HEK293 (cell line): Measurements from ENCODE around the gene RCAN2.

Experiments
- CTCF ChIA-PET: fragments of 350-600 bp; formaldehyde crosslinking; extraction: SDS; loops from one replicate; lab custom pipeline; 2021; ENCODE audit warnings: antibody characterized with exemption; lab: Yijun Ruan, JAX
- POLR2A ChIA-PET: fragments of 300-600 bp; formaldehyde crosslinking; extraction: SDS; loops from one replicate; lab custom pipeline; 2020; ENCODE audit warnings: antibody characterized with exemption, inconsistent platforms; lab: Yijun Ruan, JAX
- H3K27ac ChIP-seq: fragments of 200-500 bp; sonication (Bioruptor generic); 2 replicates; pipeline ENCODE4 v1.5.1; 2014; ENCODE audit warnings: low read depth, low read length, control low read depth, inconsistent platforms; ENCODE audit errors: extremely low read depth
- H3K36me3 ChIP-seq, 2 experiments: fragments of 200-500 bp in 1 of 2; sonication (Bioruptor generic) in 1 of 2; 1 replicate in 1 of 2; 2 replicates in 1 of 2; pipeline ENCODE4 v1.5.1; 2014 to 2017; ENCODE audit warnings: inconsistent platforms in 2 of 2, low read length in 2 of 2; ENCODE audit not compliant: control insufficient read depth in 2 of 2, insufficient read depth in 1 of 2
- H3K4me1 ChIP-seq: fragments of 200-500 bp; sonication (Bioruptor generic); 2 replicates; pipeline ENCODE4 v1.5.1; 2014; ENCODE audit warnings: mild to moderate bottlenecking, low read length, inconsistent platforms; ENCODE audit not compliant: control insufficient read depth, insufficient read depth
- H3K4me3 ChIP-seq: 2 replicates; pipeline ENCODE4 v1.5.1; 2011; ENCODE audit warnings: low read depth, mild to moderate bottlenecking, control low read depth, low read length, moderate library complexity
- H3K9me3 ChIP-seq: fragments of 200-500 bp; sonication (Bioruptor generic); 2 replicates; pipeline ENCODE4 v1.5.1; 2014; ENCODE audit warnings: low read depth, low read length, inconsistent platforms; ENCODE audit not compliant: control insufficient read depth, insufficient read depth
- EGR2 ChIP-seq: fragments of 450-650 bp; formaldehyde crosslinking; IDR thresholded peaks from 2 replicates; pipeline ENCODE4 v1.5.1; 2016; ENCODE audit warnings: low read depth, missing biosample characterization, missing genetic modification characterization
- GLI2 ChIP-seq: fragments of 450-650 bp; formaldehyde crosslinking; IDR thresholded peaks from 2 replicates; pipeline ENCODE4; 2017; ENCODE audit warnings: missing biosample characterization, missing genetic modification characterization, low read depth, borderline replicate concordance
- KLF7 ChIP-seq: fragments of 450-650 bp; formaldehyde crosslinking; IDR thresholded peaks from 2 replicates; pipeline ENCODE4 v1.5.1; 2016; ENCODE audit warnings: missing biosample characterization, missing genetic modification characterization, borderline replicate concordance
- MZF1 ChIP-seq: fragments of 450-650 bp; formaldehyde crosslinking; IDR thresholded peaks from 2 replicates; pipeline ENCODE4 v1.5.1; 2017; ENCODE audit warnings: missing biosample characterization, missing genetic modification characterization, borderline replicate concordance
- PRDM1 ChIP-seq: fragments of 450-650 bp; formaldehyde crosslinking; IDR thresholded peaks from 2 replicates; pipeline ENCODE4; 2016; ENCODE audit warnings: missing biosample characterization, missing genetic modification characterization
- YY1 ChIP-seq: fragments of 450-650 bp; formaldehyde crosslinking; IDR thresholded peaks from 2 replicates; pipeline ENCODE4 v1.5.1; 2018; ENCODE audit warnings: missing biosample characterization, missing genetic modification characterization
- ZEB2 ChIP-seq: fragments of 450-650 bp; formaldehyde crosslinking; IDR thresholded peaks from 2 replicates; pipeline ENCODE4 v1.5.1; 2016; ENCODE audit warnings: missing biosample characterization, missing genetic modification characterization
- ZNF140 ChIP-seq: fragments of 450-650 bp; formaldehyde crosslinking; IDR thresholded peaks from 2 replicates; pipeline ENCODE4 v1.5.1; 2016; ENCODE audit warnings: missing biosample characterization, missing genetic modification characterization
- ZNF2 ChIP-seq: fragments of 450-650 bp; formaldehyde crosslinking; IDR thresholded peaks from 2 replicates; pipeline ENCODE4 v1.5.1; 2016; ENCODE audit warnings: missing biosample characterization, missing genetic modification characterization
- ZNF23 ChIP-seq: fragments of 450-650 bp; formaldehyde crosslinking; IDR thresholded peaks from 2 replicates; pipeline ENCODE4 v1.5.1; 2016; ENCODE audit warnings: missing biosample characterization, missing genetic modification characterization, borderline replicate concordance
- ZNF555 ChIP-seq: fragments of 450-650 bp; formaldehyde crosslinking; conservative IDR thresholded peaks from 2 replicates; pipeline ENCODE4 v1.5.1; 2017; ENCODE audit warnings: missing biosample characterization, mild to moderate bottlenecking, missing genetic modification characterization, inconsistent platforms
- ZNF561 ChIP-seq: fragments of 450-650 bp; IDR thresholded peaks from 2 replicates; pipeline ENCODE4 v1.5.1; 2018; ENCODE audit warnings: missing biosample characterization, missing genetic modification characterization, borderline replicate concordance
- ZNF701 ChIP-seq: fragments of 450-650 bp; formaldehyde crosslinking; IDR thresholded peaks from 2 replicates; pipeline ENCODE4 v1.5.1; 2016; ENCODE audit warnings: missing biosample characterization, missing genetic modification characterization
- ZNF76 ChIP-seq: fragments of 450-650 bp; formaldehyde crosslinking; IDR thresholded peaks from 2 replicates; pipeline ENCODE4; 2016; ENCODE audit warnings: low read depth, missing biosample characterization, missing genetic modification characterization, borderline replicate concordance
- ZNF837 ChIP-seq: fragments of 450-650 bp; formaldehyde crosslinking; IDR thresholded peaks from 2 replicates; pipeline ENCODE4 v1.5.1; 2016; ENCODE audit warnings: missing biosample characterization, missing genetic modification characterization
- ZSCAN23 ChIP-seq: fragments of 450-650 bp; formaldehyde crosslinking; IDR thresholded peaks from 2 replicates; pipeline ENCODE4 v1.5.1; 2016; ENCODE audit warnings: missing biosample characterization, missing genetic modification characterization
- TF ChIP-seq, protein P1 (sequence below): fragments of 450-650 bp; formaldehyde crosslinking; IDR thresholded peaks from 2 replicates; pipeline ENCODE4 v1.5.1; 2016; ENCODE audit warnings: missing biosample characterization, missing genetic modification characterization
- TF ChIP-seq, protein P2 (sequence below): fragments of 450-650 bp; formaldehyde crosslinking; IDR thresholded peaks from 2 replicates; pipeline ENCODE4 v1.5.1; 2016; ENCODE audit warnings: missing biosample characterization, missing genetic modification characterization, borderline replicate concordance
- TF ChIP-seq, protein P3 (sequence below): IDR thresholded peaks from 2 replicates; pipeline ENCODE4 v1.6.1; 2011; ENCODE audit warnings: mild to moderate bottlenecking, low read depth, low read length, borderline replicate concordance

The RCAN2 gene

DNA sequence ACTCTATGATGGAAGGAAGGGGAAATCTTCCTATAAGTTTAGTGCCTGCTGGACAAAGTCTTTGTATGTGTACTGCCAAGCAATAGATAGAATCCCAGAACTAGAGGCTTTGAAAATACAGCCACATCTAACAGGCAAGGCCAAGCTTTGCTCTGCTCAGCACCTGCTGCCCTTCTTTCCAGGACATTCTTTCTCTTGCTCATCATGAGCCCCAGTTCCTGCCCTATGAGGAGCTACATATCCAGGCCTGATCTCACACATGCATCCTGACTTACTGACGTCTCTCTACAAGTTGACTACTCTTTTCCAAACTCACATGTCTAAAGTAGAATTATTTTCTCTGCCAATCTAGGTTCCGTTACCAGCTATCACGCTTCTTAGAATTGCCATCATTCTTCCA, 256.0 kb downstream of the RCAN2 start (continued):
- TF ChIP-seq ZNF555, result no peak
- no peak for TF ChIP-seq ZNF701
- no peak for TF ChIP-seq ZNF561
- TF ChIP-seq, protein P1, sequence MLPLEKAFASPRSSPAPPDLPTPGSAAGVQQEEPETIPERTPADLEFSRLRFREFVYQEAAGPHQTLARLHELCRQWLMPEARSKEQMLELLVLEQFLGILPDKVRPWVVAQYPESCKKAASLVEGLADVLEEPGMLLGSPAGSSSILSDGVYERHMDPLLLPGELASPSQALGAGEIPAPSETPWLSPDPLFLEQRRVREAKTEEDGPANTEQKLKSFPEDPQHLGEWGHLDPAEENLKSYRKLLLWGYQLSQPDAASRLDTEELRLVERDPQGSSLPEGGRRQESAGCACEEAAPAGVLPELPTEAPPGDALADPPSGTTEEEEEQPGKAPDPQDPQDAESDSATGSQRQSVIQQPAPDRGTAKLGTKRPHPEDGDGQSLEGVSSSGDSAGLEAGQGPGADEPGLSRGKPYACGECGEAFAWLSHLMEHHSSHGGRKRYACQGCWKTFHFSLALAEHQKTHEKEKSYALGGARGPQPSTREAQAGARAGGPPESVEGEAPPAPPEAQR, result no peak
- no peak for TF ChIP-seq ZSCAN23 (tag by site-specific recombination)
- TF ChIP-seq ZNF23, result no peak

DNA sequence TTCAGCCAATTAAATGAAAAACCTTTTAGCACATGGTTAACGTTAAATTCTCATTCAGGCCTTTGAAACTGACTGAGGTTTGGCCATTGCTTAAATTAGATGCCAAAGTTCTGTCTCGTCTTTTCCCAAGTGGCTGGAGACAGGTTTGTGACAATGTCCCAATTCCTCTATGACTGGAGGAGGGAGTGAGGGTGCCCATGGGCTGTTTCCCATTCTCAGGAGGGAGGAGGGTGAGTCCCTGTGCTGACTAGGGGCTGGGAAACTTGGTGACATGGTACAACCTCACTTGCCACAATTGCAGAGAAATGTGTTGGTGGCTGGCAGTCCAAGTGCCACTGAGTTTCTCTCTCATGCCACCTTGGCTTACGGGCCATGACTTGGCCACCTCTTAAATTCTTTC, 256.5 kb downstream of the RCAN2 start:
- Histone ChIP-seq H3K27ac (no peak overlapping the region), H3K4me1 (no peaks in the 10 kb centered on the region), H3K9me3 (no peaks in the 10 kb centered on the region), H3K4me3 (no peak overlapping the region), H3K36me3 (no peaks in the 10 kb centered on the region)
- ChIA-PET CTCF (no interaction called here), POLR2A (no interaction called here)
- TF ChIP-seq EGR2 (no peak), MZF1 (tag by site-specific recombination) (no peak), PRDM1 (tag by site-specific recombination) (no peak), ZNF837 (no peak), ZEB2 (no peak), ZNF2 (tag by site-specific recombination) (no peak), ZNF140 (tag by site-specific recombination) (no peak), YY1 (tag by site-specific recombination) (no peak), ZNF76 (tag by site-specific recombination) (no peak), GLI2 (tag by site-specific recombination) (no peak), ZNF561 (no peak), KLF7 (tag by site-specific recombination) (no peak)
- TF ChIP-seq, protein P2, sequence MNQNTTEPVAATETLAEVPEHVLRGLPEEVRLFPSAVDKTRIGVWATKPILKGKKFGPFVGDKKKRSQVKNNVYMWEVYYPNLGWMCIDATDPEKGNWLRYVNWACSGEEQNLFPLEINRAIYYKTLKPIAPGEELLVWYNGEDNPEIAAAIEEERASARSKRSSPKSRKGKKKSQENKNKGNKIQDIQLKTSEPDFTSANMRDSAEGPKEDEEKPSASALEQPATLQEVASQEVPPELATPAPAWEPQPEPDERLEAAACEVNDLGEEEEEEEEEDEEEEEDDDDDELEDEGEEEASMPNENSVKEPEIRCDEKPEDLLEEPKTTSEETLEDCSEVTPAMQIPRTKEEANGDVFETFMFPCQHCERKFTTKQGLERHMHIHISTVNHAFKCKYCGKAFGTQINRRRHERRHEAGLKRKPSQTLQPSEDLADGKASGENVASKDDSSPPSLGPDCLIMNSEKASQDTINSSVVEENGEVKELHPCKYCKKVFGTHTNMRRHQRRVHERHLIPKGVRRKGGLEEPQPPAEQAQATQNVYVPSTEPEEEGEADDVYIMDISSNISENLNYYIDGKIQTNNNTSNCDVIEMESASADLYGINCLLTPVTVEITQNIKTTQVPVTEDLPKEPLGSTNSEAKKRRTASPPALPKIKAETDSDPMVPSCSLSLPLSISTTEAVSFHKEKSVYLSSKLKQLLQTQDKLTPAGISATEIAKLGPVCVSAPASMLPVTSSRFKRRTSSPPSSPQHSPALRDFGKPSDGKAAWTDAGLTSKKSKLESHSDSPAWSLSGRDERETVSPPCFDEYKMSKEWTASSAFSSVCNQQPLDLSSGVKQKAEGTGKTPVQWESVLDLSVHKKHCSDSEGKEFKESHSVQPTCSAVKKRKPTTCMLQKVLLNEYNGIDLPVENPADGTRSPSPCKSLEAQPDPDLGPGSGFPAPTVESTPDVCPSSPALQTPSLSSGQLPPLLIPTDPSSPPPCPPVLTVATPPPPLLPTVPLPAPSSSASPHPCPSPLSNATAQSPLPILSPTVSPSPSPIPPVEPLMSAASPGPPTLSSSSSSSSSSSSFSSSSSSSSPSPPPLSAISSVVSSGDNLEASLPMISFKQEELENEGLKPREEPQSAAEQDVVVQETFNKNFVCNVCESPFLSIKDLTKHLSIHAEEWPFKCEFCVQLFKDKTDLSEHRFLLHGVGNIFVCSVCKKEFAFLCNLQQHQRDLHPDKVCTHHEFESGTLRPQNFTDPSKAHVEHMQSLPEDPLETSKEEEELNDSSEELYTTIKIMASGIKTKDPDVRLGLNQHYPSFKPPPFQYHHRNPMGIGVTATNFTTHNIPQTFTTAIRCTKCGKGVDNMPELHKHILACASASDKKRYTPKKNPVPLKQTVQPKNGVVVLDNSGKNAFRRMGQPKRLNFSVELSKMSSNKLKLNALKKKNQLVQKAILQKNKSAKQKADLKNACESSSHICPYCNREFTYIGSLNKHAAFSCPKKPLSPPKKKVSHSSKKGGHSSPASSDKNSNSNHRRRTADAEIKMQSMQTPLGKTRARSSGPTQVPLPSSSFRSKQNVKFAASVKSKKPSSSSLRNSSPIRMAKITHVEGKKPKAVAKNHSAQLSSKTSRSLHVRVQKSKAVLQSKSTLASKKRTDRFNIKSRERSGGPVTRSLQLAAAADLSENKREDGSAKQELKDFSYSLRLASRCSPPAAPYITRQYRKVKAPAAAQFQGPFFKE (tag by site-specific recombination), result no peak
- TF ChIP-seq, protein P3, sequence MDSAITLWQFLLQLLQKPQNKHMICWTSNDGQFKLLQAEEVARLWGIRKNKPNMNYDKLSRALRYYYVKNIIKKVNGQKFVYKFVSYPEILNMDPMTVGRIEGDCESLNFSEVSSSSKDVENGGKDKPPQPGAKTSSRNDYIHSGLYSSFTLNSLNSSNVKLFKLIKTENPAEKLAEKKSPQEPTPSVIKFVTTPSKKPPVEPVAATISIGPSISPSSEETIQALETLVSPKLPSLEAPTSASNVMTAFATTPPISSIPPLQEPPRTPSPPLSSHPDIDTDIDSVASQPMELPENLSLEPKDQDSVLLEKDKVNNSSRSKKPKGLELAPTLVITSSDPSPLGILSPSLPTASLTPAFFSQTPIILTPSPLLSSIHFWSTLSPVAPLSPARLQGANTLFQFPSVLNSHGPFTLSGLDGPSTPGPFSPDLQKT, result no peak
